Lower leg skin (tissue), 4 donors: ENCODE results near the gene SMTN. TPM values are rescaled to one million over a fixed set of nuclear protein-coding genes. Genes with fewer than 3 reads are reported as not detected.

Experiments used
- DNase-seq, 2 donors: peaks; one replicate each; pipeline ENCODE4 v3.0.0-alpha.2; 2019; ENCODE audit warnings: low spot score in 2 of 2
- H3K4me3 ChIP-seq: fragments of 200-600 bp; sonication (generic); 2 replicates; pipeline ENCODE4 v1.5.1; 2017; ENCODE audit warnings: mild to moderate bottlenecking, low read depth; ENCODE audit not compliant: poor library complexity, severe bottlenecking
- POLR2A ChIP-seq, 2 donors: fragments of 450-650 bp; IDR thresholded peaks; one replicate each; pipeline ENCODE4 v1.6.1; 2016 to 2017; ENCODE audit warnings: antibody characterized with exemption in 2 of 2, mild to moderate bottlenecking in 1 of 2, moderate library complexity in 1 of 2
- WGBS, 2 donors: methylation state at CpG; one replicate each; pipeline ENCODE4 v1.1.5; 2018; 5-methylcytosine and 5-hydroxymethylcytosine counted together
- intact Hi-C: fragments of 100-400 bp; cut with DNase I; formaldehyde crosslinking; loops from one replicate; pipeline ENCODE4 v1.15.0; 2023; ENCODE audit warnings: low total_unique reads
- total RNA-seq, 4 donors: library from RNA; depleted of rRNA; stranded (reverse); fragments of >200 nt; gene quantifications; one replicate each; pipeline ENCODE4 v1.1.0, GENCODE V29; 2016
- TF ChIP-seq, protein P1 (sequence below), 3 donors: fragments of 450-650 bp; IDR thresholded peaks; one replicate each; pipeline ENCODE4 v1.5.1; 2016; ENCODE audit warnings: antibody characterized with exemption in 3 of 3, mild to moderate bottlenecking in 3 of 3, moderate library complexity in 2 of 3

The SMTN gene
- total RNA-seq, 4 donors from 2014 or later = 46.1 to 86.1 (median 62.3) TPM

DNA sequence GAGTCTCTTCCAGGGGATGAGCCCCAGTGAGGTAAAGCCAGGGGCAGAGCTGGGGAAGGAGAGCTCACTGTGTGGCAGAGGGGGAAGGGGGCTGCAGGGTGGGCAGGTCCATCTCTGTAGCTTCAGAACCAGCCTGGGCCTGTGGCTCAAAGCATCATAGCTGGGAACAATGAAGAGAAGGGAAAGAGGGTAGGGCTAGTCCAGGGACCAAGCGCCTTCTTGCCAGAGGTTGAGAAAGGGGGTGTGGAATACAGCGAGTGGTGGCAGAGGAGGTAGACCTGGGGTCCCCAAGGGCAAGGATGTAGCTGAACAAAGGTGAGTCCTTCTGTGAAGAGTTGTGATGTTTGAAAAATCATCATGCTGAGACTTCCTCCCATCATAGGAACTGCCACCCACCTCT is 60.4 kb downstream of the SMTN start:
- intact Hi-C loops = loop anchor here (10.0 kb wide), 1 partner anchor 507 kb away; the partner anchor contains the start of gene SLC35E4
- no peak for TF ChIP-seq POLR2A (IDR thresholded peaks at IDR 0.05)
- TF ChIP-seq, protein P1, sequence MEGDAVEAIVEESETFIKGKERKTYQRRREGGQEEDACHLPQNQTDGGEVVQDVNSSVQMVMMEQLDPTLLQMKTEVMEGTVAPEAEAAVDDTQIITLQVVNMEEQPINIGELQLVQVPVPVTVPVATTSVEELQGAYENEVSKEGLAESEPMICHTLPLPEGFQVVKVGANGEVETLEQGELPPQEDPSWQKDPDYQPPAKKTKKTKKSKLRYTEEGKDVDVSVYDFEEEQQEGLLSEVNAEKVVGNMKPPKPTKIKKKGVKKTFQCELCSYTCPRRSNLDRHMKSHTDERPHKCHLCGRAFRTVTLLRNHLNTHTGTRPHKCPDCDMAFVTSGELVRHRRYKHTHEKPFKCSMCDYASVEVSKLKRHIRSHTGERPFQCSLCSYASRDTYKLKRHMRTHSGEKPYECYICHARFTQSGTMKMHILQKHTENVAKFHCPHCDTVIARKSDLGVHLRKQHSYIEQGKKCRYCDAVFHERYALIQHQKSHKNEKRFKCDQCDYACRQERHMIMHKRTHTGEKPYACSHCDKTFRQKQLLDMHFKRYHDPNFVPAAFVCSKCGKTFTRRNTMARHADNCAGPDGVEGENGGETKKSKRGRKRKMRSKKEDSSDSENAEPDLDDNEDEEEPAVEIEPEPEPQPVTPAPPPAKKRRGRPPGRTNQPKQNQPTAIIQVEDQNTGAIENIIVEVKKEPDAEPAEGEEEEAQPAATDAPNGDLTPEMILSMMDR (IDR thresholded peaks at IDR 0.05) = no peak
- WGBS, 2 donors = 85 to 90% methylated on average over 2 of the region's 2 CpGs
- no peak overlapping the region for H3K4me3 ChIP-seq
- no peak for DNase-seq

DNA sequence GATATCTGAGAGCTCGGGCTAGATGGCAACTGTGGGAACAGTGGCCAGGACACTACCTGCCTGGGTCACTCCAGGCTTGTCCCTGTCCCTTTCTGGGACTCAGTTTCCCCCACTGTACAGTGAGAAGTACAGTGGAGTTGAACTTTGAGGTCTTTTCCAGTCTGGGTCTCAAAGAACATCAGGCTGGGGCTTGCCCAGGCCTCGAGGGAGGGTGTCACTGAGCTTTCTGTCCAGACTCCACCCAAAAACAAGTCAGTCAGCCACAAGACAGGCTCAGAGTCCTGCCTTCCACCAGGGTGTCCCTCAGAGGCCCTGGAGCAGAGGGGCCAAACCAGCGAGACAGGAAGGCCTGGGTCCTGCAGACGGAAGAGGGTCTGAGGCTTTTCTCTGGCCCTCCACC is 61.2 kb downstream of the SMTN start:
- intact Hi-C loops = loop anchor here (10.0 kb wide), 1 partner anchor 507 kb away; the partner anchor contains the start of gene SLC35E4
- H3K4me3 ChIP-seq = no peak overlapping the region
- WGBS, 2 donors = 56 to 64% methylated on average over 4 of the region's 4 CpGs
- DNase-seq = no peak
- TF ChIP-seq, protein P1 (IDR thresholded peaks at IDR 0.05) = no peak
- TF ChIP-seq POLR2A (IDR thresholded peaks at IDR 0.05) = no peak

DNA sequence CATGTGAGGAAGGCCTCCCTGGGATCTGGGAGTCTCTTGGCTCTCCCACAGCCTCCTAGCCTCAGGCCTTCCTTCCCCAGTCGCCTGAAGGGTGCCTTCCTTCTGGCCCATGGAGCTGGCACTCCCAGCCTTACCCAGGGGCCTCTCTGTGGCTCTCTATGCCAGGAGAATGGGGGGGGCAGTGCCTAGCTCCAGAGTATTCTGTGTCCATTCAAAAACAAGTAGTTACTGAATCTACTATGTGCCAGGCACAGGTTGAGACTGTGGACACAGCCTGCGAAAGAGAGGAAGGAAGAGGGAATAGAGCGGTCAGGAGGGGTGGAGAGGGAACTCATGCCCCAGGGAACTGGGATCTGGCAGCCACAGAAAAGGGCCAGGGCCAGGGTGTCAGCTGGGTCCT is 61.9 kb downstream of the SMTN start:
- WGBS, 2 donors = 45 to 51% methylated on average over 3 of the region's 3 CpGs
- TF ChIP-seq, protein P1 (IDR thresholded peaks at IDR 0.05) = no peak
- no peak for TF ChIP-seq POLR2A (IDR thresholded peaks at IDR 0.05)
- DNase-seq = no peak
- no peak overlapping the region for H3K4me3 ChIP-seq
- intact Hi-C loops = loop anchor here (10.0 kb wide), 1 partner anchor 508 kb away; the partner anchor contains the start of gene SLC35E4

DNA sequence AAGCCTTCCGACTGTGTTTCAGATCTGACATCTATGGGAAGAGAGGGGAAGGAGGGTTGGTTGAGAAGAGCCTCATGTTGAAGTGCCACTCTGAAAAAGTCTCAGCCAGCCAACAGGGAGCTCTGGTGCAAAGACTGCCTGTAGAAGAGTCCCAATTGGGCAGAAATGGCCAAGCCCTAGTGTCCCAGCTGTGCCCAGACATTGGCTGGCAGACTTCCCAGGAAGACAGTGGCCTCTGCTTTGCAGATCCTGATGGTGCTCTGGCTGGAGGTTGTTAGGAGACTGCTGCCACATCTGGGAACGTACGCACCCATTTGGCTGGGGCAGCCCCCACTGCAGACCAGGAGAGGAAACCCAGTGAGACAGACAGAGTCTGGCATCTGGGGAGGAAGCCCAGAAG is 62.4 kb downstream of the SMTN start:
- WGBS, 2 donors = 74 to 90% methylated on average over 1 to 3 of the region's 3 CpGs
- H3K4me3 ChIP-seq = no peak overlapping the region
- intact Hi-C loops = loop anchor here (10.0 kb wide), 1 partner anchor 509 kb away; the partner anchor contains the start of gene SLC35E4
- DNase-seq = no peak
- no peak for TF ChIP-seq POLR2A (IDR thresholded peaks at IDR 0.05)
- TF ChIP-seq, protein P1 (IDR thresholded peaks at IDR 0.05) = no peak

DNA sequence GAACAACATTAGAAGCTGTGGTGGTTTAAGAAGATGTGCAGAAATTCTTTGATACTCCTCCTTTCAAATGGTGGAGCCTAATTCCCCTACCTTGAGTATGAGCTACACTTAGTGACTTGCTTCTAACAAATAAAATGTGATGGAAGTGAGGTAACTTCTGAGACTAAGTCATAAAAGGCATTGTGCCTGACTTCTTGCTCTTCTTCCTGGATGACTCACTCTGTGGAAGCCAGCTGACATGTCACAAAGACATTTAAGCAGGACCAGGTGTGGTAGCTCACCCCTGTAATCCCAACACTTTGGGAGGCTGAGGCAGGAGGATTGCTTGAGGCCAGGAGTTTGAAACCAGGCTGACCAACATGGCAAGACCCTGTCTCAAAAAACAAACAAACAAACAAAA is 63.1 kb downstream of the SMTN start:
- TF ChIP-seq, protein P1 (IDR thresholded peaks at IDR 0.05) = no peak
- TF ChIP-seq POLR2A (IDR thresholded peaks at IDR 0.05) = no peak
- intact Hi-C loops = loop anchor here (10.0 kb wide), 1 partner anchor 509 kb away; the partner anchor contains the start of gene SLC35E4
- no peak for DNase-seq
- no peak overlapping the region for H3K4me3 ChIP-seq

DNA sequence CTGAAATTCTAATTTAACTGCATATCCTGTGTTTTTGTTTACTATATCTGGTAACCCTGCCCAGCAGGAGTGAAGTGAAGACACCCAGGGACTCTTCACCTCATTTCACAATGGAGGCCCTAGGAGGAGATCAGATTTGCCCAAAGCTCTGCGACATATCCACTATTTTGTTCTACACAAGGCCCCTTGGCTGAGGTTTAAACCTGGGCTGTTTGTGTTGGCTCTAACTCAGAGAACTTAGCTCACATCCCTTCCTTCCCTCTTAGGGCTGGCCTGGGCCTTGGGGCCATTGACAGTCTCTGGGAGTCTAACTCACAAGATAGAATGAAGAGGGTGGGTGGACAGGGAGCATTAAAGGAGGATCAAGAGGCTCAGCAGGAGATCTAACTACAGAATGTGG is 67.4 kb downstream of the SMTN start:
- no peak overlapping the region for H3K4me3 ChIP-seq
- no peak for DNase-seq
- TF ChIP-seq POLR2A (IDR thresholded peaks at IDR 0.05) = no peak
- TF ChIP-seq, protein P1 (IDR thresholded peaks at IDR 0.05) = no peak
- intact Hi-C loops = loop anchor here (10.0 kb wide), 1 partner anchor 514 kb away; the partner anchor contains the start of gene SLC35E4
- 78 to 81% methylated on average over 1 of the region's 1 CpG for WGBS, 2 donors
